K562 (cell line): ENCODE results near the gene DDX54. TPM values are rescaled to one million over a fixed set of nuclear protein-coding genes. Genes with fewer than 3 reads are reported as not detected.

Source experiments
- ATAC-seq: fragments of 200-7000 bp; cut with Tn5 transposase; 3 replicates; pipeline ENCODE4 v1.9.1; 2020; ENCODE audit warnings: moderate library complexity
- BruUV-seq: library from RNA; stranded (reverse); fragments of 400-500 nt; replicated peaks from 2 replicates; lab custom pipeline; 2021; lab: Mats Ljungman, UMichigan
- CTCF ChIA-PET: fragments of 300-600 bp; formaldehyde crosslinking; extraction: SDS; loops from one replicate; lab custom pipeline; 2021; ENCODE audit warnings: low intra/inter-chr PET ratio; lab: Yijun Ruan, JAX
- POLR2A ChIA-PET: fragments of 300-600, 350-650 bp; sonication (Branson Sonifier 250); formaldehyde crosslinking; extraction: SDS; loops from one replicate; lab custom pipeline; 2021; ENCODE audit warnings: antibody characterized with exemption, inconsistent platforms; lab: Yijun Ruan, JAX
- DNase-seq, 4 experiments: peaks; one replicate each; pipeline versions ENCODE4 v3.0.0 to v3.0.0-alpha.2; 2011 to 2018; ENCODE audit warnings: low spot score in 3 of 4, mixed read lengths in 3 of 4; ENCODE audit errors: extremely low read depth in 1 of 4
- FAIRE-seq: peaks from 2 replicates; lab custom pipeline; 2011; peaks lifted over from hg19 to GRCh38; lab: Jason Lieb, UNC
- H2AFZ ChIP-seq: 2 replicates; pipeline ENCODE4 v1.6.0; 2011; ENCODE audit warnings: low read depth, low read length, control low read depth, inconsistent platforms
- H3K27ac ChIP-seq: fragments of 200-600 bp; 3 replicates; pipeline ENCODE4 v1.8.0; 2011; ENCODE audit warnings: low read depth, mild to moderate bottlenecking, control low read depth, inconsistent platforms, low read length, moderate library complexity, mixed read lengths; ENCODE audit errors: extremely low read depth
- H3K27me3 ChIP-seq, 2 experiments: fragments of 300-600 bp in 1 of 2; 2 replicates in 1 of 2; 3 replicates in 1 of 2; pipeline versions ENCODE4 v1.6.0 to v1.8.0; 2011; ENCODE audit warnings: inconsistent platforms in 2 of 2, low read length in 2 of 2, mild to moderate bottlenecking in 1 of 2, mixed read lengths in 1 of 2, moderate library complexity in 1 of 2; ENCODE audit not compliant: control insufficient read depth in 2 of 2, insufficient read depth in 2 of 2
- H3K36me3 ChIP-seq: fragments of 300-600 bp; 3 replicates; pipeline ENCODE4 v1.8.0; 2011; ENCODE audit warnings: mild to moderate bottlenecking, low read length, inconsistent platforms; ENCODE audit not compliant: control insufficient read depth, insufficient read depth
- H3K4me1 ChIP-seq, 2 experiments: fragments of 200-600 bp in 1 of 2; replicated peaks in 1 of 2; 2 replicates in 1 of 2; 3 replicates in 1 of 2; pipeline versions ENCODE4 v1.5.1 to v1.8.0; 2011; ENCODE audit warnings: inconsistent platforms in 2 of 2, low read length in 2 of 2, mild to moderate bottlenecking in 1 of 2, mixed read lengths in 1 of 2, moderate library complexity in 1 of 2; ENCODE audit not compliant: control insufficient read depth in 2 of 2, insufficient read depth in 2 of 2
- H3K4me2 ChIP-seq: 2 replicates; pipeline ENCODE4 v1.6.1; 2011; ENCODE audit warnings: low read length, control low read depth, inconsistent platforms, mixed read lengths; ENCODE audit not compliant: insufficient read depth
- H3K4me3 ChIP-seq: fragments of 200-600 bp; sonication (generic), shearing (Covaris generic); 2 replicates; pipeline ENCODE4 v1.5.1; 2016; ENCODE audit warnings: control low read depth, inconsistent platforms
- H3K79me2 ChIP-seq: fragments of 200-600 bp; 3 replicates; pipeline ENCODE4 v1.8.0; 2011; ENCODE audit warnings: low read length, inconsistent platforms; ENCODE audit not compliant: control insufficient read depth, insufficient read depth
- H3K9ac ChIP-seq, 2 experiments: 2 replicates each; pipeline versions ENCODE4 v1.6.0 to v1.6.1; 2011; ENCODE audit warnings: low read depth in 2 of 2, low read length in 2 of 2, control low read depth in 1 of 2, inconsistent platforms in 1 of 2, mild to moderate bottlenecking in 1 of 2, mixed read lengths in 1 of 2; ENCODE audit not compliant: insufficient read depth in 1 of 2
- H3K9me1 ChIP-seq: one replicate; pipeline ENCODE4 v1.6.0; 2011; ENCODE audit warnings: inconsistent platforms, mild to moderate bottlenecking, low read length, moderate library complexity; ENCODE audit not compliant: control insufficient read depth, insufficient read depth
- H3K9me3 ChIP-seq: replicated peaks from 2 replicates; pipeline ENCODE4 v1.5.1; 2011; ENCODE audit warnings: low read depth, low read length, inconsistent platforms; ENCODE audit not compliant: control insufficient read depth, insufficient read depth
- H4K20me1 ChIP-seq: replicated peaks from 2 replicates; pipeline ENCODE4 v1.6.1; 2011; ENCODE audit warnings: low read length, inconsistent platforms, mixed read lengths; ENCODE audit not compliant: control insufficient read depth, insufficient read depth
- BDP1 ChIP-seq: IDR thresholded peaks from 3 replicates; pipeline ENCODE4 v1.6.1; 2011; ENCODE audit not compliant: insufficient read length, insufficient read depth
- BRD4 ChIP-seq: fragments of 200-600 bp; sonication (generic); IDR thresholded peaks from 2 replicates; pipeline ENCODE4 v1.6.1; 2017; ENCODE audit warnings: inconsistent platforms
- CREB5 ChIP-seq: fragments of 250-450 bp; sonication (Bioruptor Pico); IDR thresholded peaks from 2 replicates; pipeline ENCODE4 v1.5.0; 2020; ENCODE audit warnings: mild to moderate bottlenecking
- E2F3 ChIP-seq: fragments of 250-450 bp; sonication (Bioruptor Pico); IDR thresholded peaks from 2 replicates; pipeline ENCODE4 v1.4.0; 2020; ENCODE audit warnings: mild to moderate bottlenecking
- FOSL1 ChIP-seq: fragments of 200-800 bp; sonication (Bioruptor generic); conservative IDR thresholded peaks from 2 replicates; pipeline ENCODE4 v1.6.1; 2016; ENCODE audit warnings: missing genetic modification characterization, missing compliant biosample characterization
- FOXA3 ChIP-seq, 2 experiments: fragments of 450-650 bp in 1 of 2; sonication (generic) in 1 of 2; formaldehyde crosslinking; IDR thresholded peaks in 1 of 2; conservative IDR thresholded peaks in 1 of 2; 2 replicates each; pipeline versions ENCODE4 v1.4.0 to v1.8.0; 2020 to 2022; ENCODE audit warnings: mild to moderate bottlenecking in 2 of 2, missing genetic modification reagents in 1 of 2
- LEF1 ChIP-seq: fragments of 450-650 bp; IDR thresholded peaks from 2 replicates; pipeline ENCODE4 v1.6.1; 2016; ENCODE audit warnings: mild to moderate bottlenecking
- MCM5 ChIP-seq: fragments of 450-650 bp; IDR thresholded peaks from 2 replicates; pipeline ENCODE4 v1.6.1; 2016; ENCODE audit warnings: low read depth
- MED1 ChIP-seq: sonication (generic); formaldehyde crosslinking; IDR thresholded peaks from 2 replicates; pipeline ENCODE4 v1.8.1; 2023; ENCODE audit warnings: missing genetic modification reagents, borderline replicate concordance
- NCOA4 ChIP-seq: fragments of 450-650 bp; IDR thresholded peaks from 2 replicates; pipeline ENCODE4 v1.6.1; 2018; ENCODE audit warnings: mild to moderate bottlenecking; ENCODE audit not compliant: partially characterized antibody
- NR0B1 ChIP-seq: fragments of 450-650 bp; IDR thresholded peaks from one replicate; pipeline ENCODE4 v1.6.1; 2018; ENCODE audit warnings: mild to moderate bottlenecking, moderate library complexity; ENCODE audit not compliant: partially characterized antibody
- NR2C1 ChIP-seq, 2 experiments: fragments of 450-650 bp; IDR thresholded peaks; 2 replicates each; pipeline ENCODE4 v1.6.1; 2017; ENCODE audit warnings: mild to moderate bottlenecking in 2 of 2, antibody characterized with exemption in 1 of 2, inconsistent platforms in 1 of 2, missing compliant biosample characterization in 1 of 2, missing genetic modification characterization in 1 of 2
- PHF21A ChIP-seq: fragments of 450-650 bp; IDR thresholded peaks from 2 replicates; pipeline ENCODE4 v1.6.1; 2017; ENCODE audit warnings: low read depth, borderline replicate concordance
- POLR2A ChIP-seq: fragments of 450-650 bp; conservative IDR thresholded peaks from 2 replicates; pipeline ENCODE4 v1.6.1; 2016
- SAP30 ChIP-seq: fragments of 200-600 bp; sonication (generic); IDR thresholded peaks from 2 replicates; pipeline ENCODE4 v1.6.1; 2012; ENCODE audit warnings: borderline replicate concordance, low read depth, mild to moderate bottlenecking, moderate library complexity, low read length, control low read depth, inconsistent platforms; ENCODE audit not compliant: insufficient read depth, poor library complexity, severe bottlenecking
- SIN3A ChIP-seq, 2 experiments: fragments of 150-350 bp in 1 of 2; IDR thresholded peaks; 2 replicates each; pipeline ENCODE4 v1.6.1; 2011 to 2016; ENCODE audit warnings: borderline replicate concordance in 2 of 2, low read depth in 2 of 2, low read length in 2 of 2, mild to moderate bottlenecking in 2 of 2, moderate library complexity in 2 of 2; ENCODE audit not compliant: control insufficient read depth in 1 of 2
- SIRT6 ChIP-seq: IDR thresholded peaks from one replicate; pipeline ENCODE4 v1.6.1; 2012; ENCODE audit warnings: low read depth, mild to moderate bottlenecking, control low read depth, inconsistent platforms, low read length, moderate library complexity
- SMAD4 ChIP-seq: fragments of 250-450 bp; sonication (Bioruptor Pico); conservative IDR thresholded peaks from 2 replicates; pipeline ENCODE4 v1.8.0; 2021; ENCODE audit warnings: inconsistent platforms, mild to moderate bottlenecking, moderate library complexity
- ZNF212 ChIP-seq: fragments of 450-650 bp; formaldehyde crosslinking; IDR thresholded peaks from 2 replicates; pipeline ENCODE4 v1.4.0; 2020; ENCODE audit warnings: mild to moderate bottlenecking
- ZNF224 ChIP-seq: sonication (generic); formaldehyde crosslinking; IDR thresholded peaks from 2 replicates; pipeline ENCODE4 v1.8.0; 2022; ENCODE audit warnings: mild to moderate bottlenecking, missing genetic modification reagents
- WGBS: fragments of 100-300 bp; shearing (Covaris generic); methylation state at CpG from one replicate; pipeline ENCODE4 v1.1.6; 2016; ENCODE audit warnings: low coverage, mixed read lengths; ENCODE audit not compliant: insufficient coverage; ENCODE audit errors: missing lambda C conversion rate; 5-methylcytosine and 5-hydroxymethylcytosine counted together
- in situ Hi-C: fragments of 300-500 bp; cut with MboI; formaldehyde crosslinking; loops from 4 replicates; pipeline ENCODE4 v1.15.0; 2018; ENCODE audit warnings: inconsistent platforms, mixed read lengths
- intact Hi-C: fragments of 100-400 bp; cut with micrococcal nuclease; formaldehyde crosslinking; loops from 2 replicates; pipeline ENCODE4 v1.14.2; 2022
- polyA plus RNA-seq, 8 experiments: library from polyadenylated mRNA; depleted of rRNA in 4 of 8; stranded (reverse) in 5 of 8; unstranded in 3 of 8; fragments of >200 nt; fragmentation: Nextera tagmentation in 2 of 8; fragmentation: Illumina TruSeq in 1 of 8; extraction: Ambion mirVana in 2 of 8; extraction: Trizol in 1 of 8; gene quantifications; 2 replicates each; pipeline versions ENCODE4 v1.2.1 to v1.2.3, GENCODE V29; 2011 to 2014; ENCODE audit warnings: inconsistent platforms in 1 of 8, missing spikeins in 1 of 8
- total RNA-seq, 7 experiments: library from RNA; depleted of rRNA in 6 of 7; stranded (reverse); fragments of >200 nt in 6 of 7; fragmentation: Illumina TruSeq in 2 of 7; extraction: Trizol in 2 of 7; gene quantifications; 2 replicates each; pipeline versions ENCODE4 v1.2.1 to v1.2.3, GENCODE V29; 2011 to 2021; ENCODE audit warnings: low replicate concordance in 1 of 7

DDX54 gene
- total and polyA plus RNA-seq, 9 of the 15 experiments (the other 6 are each of a cell fraction or from before 2014, with no cell fraction given), result 1.4 to 135 (median 51.4) TPM

- FAIRE-seq (peak; percentile 56), ATAC-seq (no peak), DNase-seq (no peak)
- H3K4me3 ChIP-seq, result peak overlapping the region; percentile 4; the same call in 1 of the 2 replicates
- peaks cover 13 to 23% of the 10 kb centered on the region in 2 experiments; a peak in 4 of 5 replicates for H3K4me1 ChIP-seq
- 22% methylated on average over 11 of the region's 11 CpGs for WGBS
- in situ Hi-C loops (no loop called here), intact Hi-C loops (no loop called here)
- BruUV-seq, result no TSS peak
- POLR2A ChIA-PET, result interaction anchor here (0.6 to 3.6 kb wide), 8 partner anchors 8 to 631 kb away, joined by 3 to 30 read pairs (median 6); no protein-coding TSS in a partner anchor
- peak overlapping the region; percentile 62 for H3K27ac ChIP-seq
- H4K20me1 ChIP-seq, result no peaks in the 10 kb centered on the region
- H3K4me2 ChIP-seq, result peak overlapping the region; percentile 76
- H3K36me3 ChIP-seq, result peaks cover 13% of the 10 kb centered on the region; the same call in 2 of the 3 replicates
- H3K9me1 ChIP-seq, result no peaks in the 10 kb centered on the region
- CTCF ChIA-PET, result no interaction called here
- no peaks in the 10 kb centered on the region for H3K9me3 ChIP-seq
- H3K79me2 ChIP-seq, result peaks cover 19% of the 10 kb centered on the region
- no peaks in the 10 kb centered on the region for H3K27me3 ChIP-seq
- H3K9ac ChIP-seq, result peak overlapping the region in 1 of 2 experiments; percentile 65; a peak in 3 of 4 replicates
- H2AFZ ChIP-seq, result peak overlapping the region; percentile 36
- TF ChIP-seq FOSL1 (tag) (no peak), SAP30 (no peak), LEF1 (no peak), CREB5 (CRISPR knock-in tag) (no peak), NR2C1 (IDR thresholded peaks at IDR 0.05) (peak; percentile 37; the same call in 1 of the 2 replicates), NR2C1 (tag; IDR thresholded peaks at IDR 0.05) (peak; percentile 47), E2F3 (no peak), ZNF212 (no peak), FOXA3 (CRISPR knock-in tag; conservative IDR thresholded peaks at IDR 0.05 in 1 of 2, IDR thresholded peaks at IDR 0.05 in 1 of 2) (peak in 1 of 2 experiments; percentile 76; a peak in 2 of 4 replicates), NCOA4 (no peak), BRD4 (no peak), MED1 (CRISPR knock-in tag) (no peak), NR0B1 (no peak), POLR2A (no peak), SMAD4 (CRISPR knock-in tag) (0 out of 2 replicates have a peak, but pooled peaks have one; percentile 18), BDP1 (no peak), ZNF224 (no peak), PHF21A (peak; percentile 78; the same call in 1 of the 2 replicates), SIRT6 (no peak), SIN3A (IDR thresholded peaks at IDR 0.05; ENCODE audit: borderline replicate concordance in 2 of 2, control insufficient read depth in 1 of 2, low read depth in 2 of 2, low read length in 2 of 2) (no peak), MCM5 (no peak)
Measured at GRCh38 chr12:113222730-113223531, 37.7 kb upstream of the DDX54 start.
